ENCODE data around the gene AVPR2.

Gene AVPR2

GRCh38 chrX:153921070-153921469 lies 16.6 kb downstream of the AVPR2 start:
- H3K9me3 ChIP-seq (ENCODE audit: insufficient read depth, low read depth, low read length), result peaks cover 2% of the 10 kb centered on the region
- no peak overlapping the region for H3K9ac ChIP-seq (ENCODE audit: low read length)
- no peaks in the 10 kb centered on the region for H3K79me2 ChIP-seq (ENCODE audit: control insufficient read depth, insufficient read depth, low read length, poor library complexity)
- H3K18ac ChIP-seq (ENCODE audit: low read length), result no peak overlapping the region
- H4K12ac ChIP-seq (ENCODE audit: low read depth, low read length), result no peak overlapping the region
- H3K23ac ChIP-seq (ENCODE audit: low read length), result no peak overlapping the region
- H3K27ac ChIP-seq (ENCODE audit: low read depth, low read length), result no peak overlapping the region
- no peak overlapping the region for H4K8ac ChIP-seq (ENCODE audit: low read depth, low read length)
- no peak overlapping the region for H2BK12ac ChIP-seq (ENCODE audit: low read length)
- no peak overlapping the region for H3K14ac ChIP-seq (ENCODE audit: low read length)
- H3K4me2 ChIP-seq (ENCODE audit: low read length), result no peak overlapping the region
- no CpG with 5 or more reads among the region's 16 CpGs for WGBS (ENCODE audit: extremely low coverage, insufficient coverage, insufficient read length)
- H2BK120ac ChIP-seq (ENCODE audit: insufficient read depth, low read length, poor library complexity), result no peak overlapping the region
- H4K91ac ChIP-seq (ENCODE audit: low read depth, low read length), result no peak overlapping the region
- H2AK5ac ChIP-seq (ENCODE audit: low read length), result no peak overlapping the region
- no peaks in the 10 kb centered on the region for H3K79me1 ChIP-seq (ENCODE audit: low read length)
- no peaks in the 10 kb centered on the region for H3K27me3 ChIP-seq (ENCODE audit: insufficient read depth, low read length)
- no peak overlapping the region for H3K4me3 ChIP-seq (ENCODE audit: low read depth, low read length)
- no peaks in the 10 kb centered on the region for H3K36me3 ChIP-seq (ENCODE audit: control insufficient read depth in 1 of 2, insufficient read depth in 2 of 2, low read length in 2 of 2)
- H2BK5ac ChIP-seq (ENCODE audit: low read depth, low read length, poor library complexity), result no peak overlapping the region
- H3K4ac ChIP-seq (ENCODE audit: low read depth, low read length), result no peak overlapping the region
- no peak for DNase-seq
- H3K4me1 ChIP-seq (ENCODE audit: control insufficient read depth in 1 of 2, insufficient read depth in 2 of 2, low read length in 2 of 2), result peaks cover 2 to 10% of the 10 kb centered on the region in 2 experiments
- H2AFZ ChIP-seq (ENCODE audit: insufficient read depth, low read length, poor library complexity), result no peak overlapping the region

- no peak overlapping the region for H3K23ac ChIP-seq (ENCODE audit: low read length)
- no peak overlapping the region for H2AK5ac ChIP-seq (ENCODE audit: low read length)
- H4K8ac ChIP-seq (ENCODE audit: low read depth, low read length), result no peak overlapping the region
- no peak for DNase-seq
- no peaks in the 10 kb centered on the region for H3K27me3 ChIP-seq (ENCODE audit: insufficient read depth, low read length)
- H3K9ac ChIP-seq (ENCODE audit: low read length), result no peak overlapping the region
- no peak overlapping the region for H3K4ac ChIP-seq (ENCODE audit: low read depth, low read length)
- no peak overlapping the region for H2BK12ac ChIP-seq (ENCODE audit: low read length)
- H3K4me2 ChIP-seq (ENCODE audit: low read length), result no peak overlapping the region
- no peaks in the 10 kb centered on the region for H3K79me1 ChIP-seq (ENCODE audit: low read length)
- H2AFZ ChIP-seq (ENCODE audit: insufficient read depth, low read length, poor library complexity), result no peak overlapping the region
- peak overlapping the region; percentile 16 for H4K91ac ChIP-seq (ENCODE audit: low read depth, low read length)
- H3K36me3 ChIP-seq (ENCODE audit: control insufficient read depth in 1 of 2, insufficient read depth in 2 of 2, low read length in 2 of 2), result no peaks in the 10 kb centered on the region
- H3K79me2 ChIP-seq (ENCODE audit: control insufficient read depth, insufficient read depth, low read length, poor library complexity), result no peaks in the 10 kb centered on the region
- H2BK120ac ChIP-seq (ENCODE audit: insufficient read depth, low read length, poor library complexity), result no peak overlapping the region
- H4K12ac ChIP-seq (ENCODE audit: low read depth, low read length), result no peak overlapping the region
- H3K4me3 ChIP-seq (ENCODE audit: low read depth, low read length), result no peak overlapping the region
- H2BK5ac ChIP-seq (ENCODE audit: low read depth, low read length, poor library complexity), result no peak overlapping the region
- H3K4me1 ChIP-seq (ENCODE audit: control insufficient read depth in 1 of 2, insufficient read depth in 2 of 2, low read length in 2 of 2), result peaks cover 9 to 17% of the 10 kb centered on the region in 2 experiments
- H3K18ac ChIP-seq (ENCODE audit: low read length), result no peak overlapping the region
- peaks cover 2% of the 10 kb centered on the region for H3K9me3 ChIP-seq (ENCODE audit: insufficient read depth, low read depth, low read length)
- no CpG with 5 or more reads among the region's 40 CpGs for WGBS (ENCODE audit: extremely low coverage, insufficient coverage, insufficient read length)
- no peak overlapping the region for H3K14ac ChIP-seq (ENCODE audit: low read length)
- H3K27ac ChIP-seq (ENCODE audit: low read depth, low read length), result no peak overlapping the region
Observed at GRCh38 chrX:153921511-153922446, 17.3 kb downstream of the AVPR2 start.

- no peak overlapping the region for H2AK5ac ChIP-seq (ENCODE audit: low read length)
- no peak overlapping the region for H3K4me3 ChIP-seq (ENCODE audit: low read depth, low read length)
- peaks cover 7% of the 10 kb centered on the region for H3K79me2 ChIP-seq (ENCODE audit: control insufficient read depth, insufficient read depth, low read length, poor library complexity)
- no peak overlapping the region for H2BK12ac ChIP-seq (ENCODE audit: low read length)
- no peaks in the 10 kb centered on the region for H3K27me3 ChIP-seq (ENCODE audit: insufficient read depth, low read length)
- H3K14ac ChIP-seq (ENCODE audit: low read length), result no peak overlapping the region
- no peak overlapping the region for H4K91ac ChIP-seq (ENCODE audit: low read depth, low read length)
- H4K8ac ChIP-seq (ENCODE audit: low read depth, low read length), result no peak overlapping the region
- no peak overlapping the region for H3K18ac ChIP-seq (ENCODE audit: low read length)
- no peak overlapping the region for H3K9ac ChIP-seq (ENCODE audit: low read length)
- no peak overlapping the region for H3K23ac ChIP-seq (ENCODE audit: low read length)
- H3K4me1 ChIP-seq (ENCODE audit: control insufficient read depth in 1 of 2, insufficient read depth in 2 of 2, low read length in 2 of 2), result peaks cover 12 to 25% of the 10 kb centered on the region in 2 experiments
- H2BK5ac ChIP-seq (ENCODE audit: low read depth, low read length, poor library complexity), result no peak overlapping the region
- H3K36me3 ChIP-seq (ENCODE audit: control insufficient read depth in 1 of 2, insufficient read depth in 2 of 2, low read length in 2 of 2), result no peaks in the 10 kb centered on the region
- no peak overlapping the region for H2BK120ac ChIP-seq (ENCODE audit: insufficient read depth, low read length, poor library complexity)
- H3K79me1 ChIP-seq (ENCODE audit: low read length), result peaks cover 7% of the 10 kb centered on the region
- WGBS (ENCODE audit: extremely low coverage, insufficient coverage, insufficient read length), result no CpG with 5 or more reads among the region's 25 CpGs
- no peak overlapping the region for H3K4ac ChIP-seq (ENCODE audit: low read depth, low read length)
- no peak overlapping the region for H2AFZ ChIP-seq (ENCODE audit: insufficient read depth, low read length, poor library complexity)
- H3K4me2 ChIP-seq (ENCODE audit: low read length), result no peak overlapping the region
- no peak overlapping the region for H3K27ac ChIP-seq (ENCODE audit: low read depth, low read length)
- peaks cover 2% of the 10 kb centered on the region for H3K9me3 ChIP-seq (ENCODE audit: insufficient read depth, low read depth, low read length)
- DNase-seq, result no peak
- no peak overlapping the region for H4K12ac ChIP-seq (ENCODE audit: low read depth, low read length)
Observed at GRCh38 chrX:153922932-153923857, 18.7 kb downstream of the AVPR2 start.

GRCh38 chrX:153924149-153924861 lies 19.8 kb downstream of the AVPR2 start:
- DNase-seq, result peak; percentile 14 to 47
- no peak overlapping the region for H3K18ac ChIP-seq (ENCODE audit: low read length)
- no peak overlapping the region for H3K23ac ChIP-seq (ENCODE audit: low read length)
- H3K79me2 ChIP-seq (ENCODE audit: control insufficient read depth, insufficient read depth, low read length, poor library complexity), result peaks cover 7% of the 10 kb centered on the region
- H3K79me1 ChIP-seq (ENCODE audit: low read length), result peaks cover 7% of the 10 kb centered on the region
- H3K4ac ChIP-seq (ENCODE audit: low read depth, low read length), result no peak overlapping the region
- H4K12ac ChIP-seq (ENCODE audit: low read depth, low read length), result no peak overlapping the region
- peaks cover 1% of the 10 kb centered on the region in 2 experiments for H3K36me3 ChIP-seq (ENCODE audit: control insufficient read depth in 1 of 2, insufficient read depth in 2 of 2, low read length in 2 of 2)
- H2AFZ ChIP-seq (ENCODE audit: insufficient read depth, low read length, poor library complexity), result no peak overlapping the region
- no peak overlapping the region for H4K91ac ChIP-seq (ENCODE audit: low read depth, low read length)
- H2BK120ac ChIP-seq (ENCODE audit: insufficient read depth, low read length, poor library complexity), result no peak overlapping the region
- peaks cover 2% of the 10 kb centered on the region for H3K9me3 ChIP-seq (ENCODE audit: insufficient read depth, low read depth, low read length)
- WGBS (ENCODE audit: extremely low coverage, insufficient coverage, insufficient read length), result no CpG with 5 or more reads among the region's 14 CpGs
- H3K9ac ChIP-seq (ENCODE audit: low read length), result no peak overlapping the region
- no peak overlapping the region for H3K14ac ChIP-seq (ENCODE audit: low read length)
- no peak overlapping the region for H2BK5ac ChIP-seq (ENCODE audit: low read depth, low read length, poor library complexity)
- no peak overlapping the region for H4K8ac ChIP-seq (ENCODE audit: low read depth, low read length)
- H3K4me2 ChIP-seq (ENCODE audit: low read length), result no peak overlapping the region
- H3K27me3 ChIP-seq (ENCODE audit: insufficient read depth, low read length), result no peaks in the 10 kb centered on the region
- H3K4me3 ChIP-seq (ENCODE audit: low read depth, low read length), result no peak overlapping the region
- no peak overlapping the region for H3K27ac ChIP-seq (ENCODE audit: low read depth, low read length)
- no peak overlapping the region for H2BK12ac ChIP-seq (ENCODE audit: low read length)
- H2AK5ac ChIP-seq (ENCODE audit: low read length), result no peak overlapping the region
- peaks cover 12 to 25% of the 10 kb centered on the region in 2 experiments for H3K4me1 ChIP-seq (ENCODE audit: control insufficient read depth in 1 of 2, insufficient read depth in 2 of 2, low read length in 2 of 2)

Data from trophoblast cell (in vitro differentiated cells and primary cell).